Fibroblast of lung (primary cell): Measurements from ENCODE around the gene PKD1L1. TPM values are rescaled to one million over a fixed set of nuclear protein-coding genes. Genes with fewer than 3 reads are reported as not detected.
A peak's percentile ranks its signal among the peaks of the same experiment; 100 is the strongest.

Experiments
- DNase-seq, 2 donors: peaks; one replicate each; pipeline versions ENCODE4 v3.0.0 to v3.0.0-alpha.2; 2010; ENCODE audit warnings: low read depth in 2 of 2
- H2AFZ ChIP-seq: 2 replicates; pipeline ENCODE4 v1.5.1; 2012; ENCODE audit warnings: low read length, control low read depth, inconsistent platforms
- H3K27ac ChIP-seq: 2 replicates; pipeline ENCODE4 v1.5.1; 2011; ENCODE audit warnings: low read length, control low read depth; ENCODE audit not compliant: insufficient read depth
- H3K27me3 ChIP-seq: 2 replicates; pipeline ENCODE4 v1.5.1; 2011; ENCODE audit warnings: mild to moderate bottlenecking, low read length; ENCODE audit not compliant: control insufficient read depth, insufficient read depth
- H3K36me3 ChIP-seq: 2 replicates; pipeline ENCODE4 v1.5.1; 2011; ENCODE audit warnings: low read length; ENCODE audit not compliant: control insufficient read depth, insufficient read depth
- H3K4me1 ChIP-seq: 2 replicates; pipeline ENCODE4 v1.5.1; 2011; ENCODE audit warnings: low read length; ENCODE audit not compliant: control insufficient read depth, insufficient read depth; ENCODE audit errors: extremely low read depth
- H3K4me2 ChIP-seq: 2 replicates; pipeline ENCODE4 v1.5.1; 2011; ENCODE audit warnings: low read length, control low read depth; ENCODE audit not compliant: insufficient read depth; ENCODE audit errors: extremely low read depth
- H3K4me3 ChIP-seq, 4 experiments: fragments of 200-600 bp in 1 of 4; sonication (generic) in 1 of 4; replicated peaks in 1 of 4; 2 replicates each; pipeline ENCODE4 v1.5.1; 2011 to 2016; ENCODE audit warnings: low read length in 4 of 4, low read depth in 3 of 4, mild to moderate bottlenecking in 3 of 4, control low read depth in 2 of 4, inconsistent platforms in 1 of 4, mixed read lengths in 1 of 4; ENCODE audit not compliant: insufficient read depth in 1 of 4; ENCODE audit errors: control extremely low read depth in 1 of 4
- H3K79me2 ChIP-seq: 2 replicates; pipeline ENCODE4 v1.5.1; 2012; ENCODE audit warnings: mild to moderate bottlenecking, low read length, inconsistent platforms; ENCODE audit not compliant: control insufficient read depth, insufficient read depth
- H3K9ac ChIP-seq: 2 replicates; pipeline ENCODE4 v1.5.1; 2011; ENCODE audit warnings: mild to moderate bottlenecking, low read length, control low read depth; ENCODE audit not compliant: insufficient read depth
- H3K9me3 ChIP-seq: 2 replicates; pipeline ENCODE4 v1.5.1; 2012; ENCODE audit warnings: low read depth, low read length; ENCODE audit not compliant: control insufficient read depth, insufficient read depth
- H4K20me1 ChIP-seq: 2 replicates; pipeline ENCODE4 v1.5.1; 2011; ENCODE audit warnings: low read length; ENCODE audit not compliant: control insufficient read depth, insufficient read depth; ENCODE audit errors: extremely low read depth
- CTCF ChIP-seq, 2 donors: IDR thresholded peaks in 1 of 2; conservative IDR thresholded peaks in 1 of 2; 1 replicate in 1 of 2; 2 replicates in 1 of 2; pipeline ENCODE4 v1.5.1; 2011 to 2012; ENCODE audit warnings: low read length in 2 of 2, control low read depth in 1 of 2, inconsistent platforms in 1 of 2, low read depth in 1 of 2, mild to moderate bottlenecking in 1 of 2
- EZH2 ChIP-seq: IDR thresholded peaks from 2 replicates; pipeline ENCODE4 v1.5.1; 2012; ENCODE audit warnings: low read length, control low read depth, mild to moderate bottlenecking; ENCODE audit errors: missing control alignments
- polyA plus RNA-seq, 2 donors: library from polyadenylated mRNA; depleted of rRNA in 1 of 2; stranded (reverse) in 1 of 2; unstranded in 1 of 2; fragments of >200 nt; gene quantifications; 2 replicates each; pipeline ENCODE4 v1.2.1, GENCODE V29; 2011 to 2012; ENCODE audit warnings: missing spikeins in 1 of 2
- total RNA-seq: library from RNA; depleted of rRNA; stranded (reverse); fragments of >200 nt; gene quantifications from 2 replicates; pipeline ENCODE4 v1.2.1, GENCODE V29; 2014

Gene PKD1L1
- total and polyA plus RNA-seq, 2 donors (not counting 1 experiment from before 2014, with no cell fraction given) = under 0.01 to 0.12 TPM

DNA sequence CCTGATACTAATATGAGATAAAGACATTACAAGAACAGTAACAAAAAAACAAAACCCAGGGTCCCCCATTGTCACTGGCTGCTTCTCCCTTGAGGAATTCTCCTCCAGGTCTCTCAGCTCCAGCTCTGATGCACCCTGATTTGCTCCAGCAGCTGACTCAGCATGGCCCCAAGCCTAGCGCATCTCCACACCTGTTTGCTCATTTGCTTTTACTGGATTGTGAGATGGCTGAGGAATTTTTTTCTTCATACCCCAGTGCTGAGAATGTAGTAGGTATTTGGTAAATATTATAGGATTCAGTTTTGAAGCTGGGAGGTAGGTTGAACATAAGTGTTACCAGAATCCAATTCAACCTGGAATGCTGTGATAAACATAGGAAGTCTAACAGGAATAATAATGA, 171.9 kb downstream of the PKD1L1 start:
- TF ChIP-seq CTCF (conservative IDR thresholded peaks at IDR 0.05 in 1 of 2, IDR thresholded peaks at IDR 0.05 in 1 of 2; ENCODE audit: low read depth in 1 of 2, low read length in 2 of 2) (no peak), EZH2 (no peak)
- no peaks in the 10 kb centered on the region for H3K27me3 ChIP-seq
- H3K79me2 ChIP-seq = no peaks in the 10 kb centered on the region
- no peak overlapping the region for H3K4me2 ChIP-seq
- no peak overlapping the region for H3K27ac ChIP-seq
- H4K20me1 ChIP-seq = no peaks in the 10 kb centered on the region
- DNase-seq = peak in 1 of 2 donors; percentile 57
- no peaks in the 10 kb centered on the region for H3K4me1 ChIP-seq
- H3K36me3 ChIP-seq = no peaks in the 10 kb centered on the region
- no peak overlapping the region for H3K4me3 ChIP-seq
- H3K9ac ChIP-seq = no peak overlapping the region
- H3K9me3 ChIP-seq = no peaks in the 10 kb centered on the region
- no peak overlapping the region for H2AFZ ChIP-seq

- Histone ChIP-seq H3K27ac (no peak overlapping the region), H3K79me2 (no peaks in the 10 kb centered on the region), H3K36me3 (no peaks in the 10 kb centered on the region), H2AFZ (no peak overlapping the region), H3K27me3 (no peaks in the 10 kb centered on the region), H3K9me3 (no peaks in the 10 kb centered on the region), H3K9ac (no peak overlapping the region), H3K4me1 (no peaks in the 10 kb centered on the region), H3K4me3 (no peak overlapping the region), H3K4me2 (no peak overlapping the region), H4K20me1 (no peaks in the 10 kb centered on the region)
- no peak for TF ChIP-seq CTCF (conservative IDR thresholded peaks at IDR 0.05 in 1 of 2, IDR thresholded peaks at IDR 0.05 in 1 of 2; ENCODE audit: low read depth in 1 of 2, low read length in 2 of 2)
- no peak for TF ChIP-seq EZH2
- no peak for DNase-seq
Measured at GRCh38 chr7:47775238-47775637, 173.0 kb downstream of the PKD1L1 start.

DNA sequence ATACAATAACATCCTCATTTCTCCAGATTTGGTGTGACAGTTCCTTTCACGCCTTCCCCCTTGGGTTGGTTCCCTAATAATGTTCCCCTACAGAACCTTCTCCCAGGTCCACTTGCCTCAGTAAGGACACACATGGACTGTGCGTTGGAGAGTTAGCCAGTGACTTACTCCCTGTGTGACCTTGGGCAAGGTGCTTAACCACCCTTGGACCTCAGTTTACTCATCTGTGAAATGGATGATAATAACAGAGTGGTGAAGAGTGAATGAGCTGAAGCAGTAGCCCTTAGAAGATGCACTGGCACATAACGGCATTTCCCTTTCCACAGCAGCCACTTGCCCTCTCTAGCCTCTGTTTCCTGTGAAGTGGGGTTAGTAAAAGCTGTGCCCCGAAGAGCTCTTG, 175.8 kb downstream of the PKD1L1 start:
- H3K9ac ChIP-seq = no peak overlapping the region
- no peak overlapping the region for H3K4me2 ChIP-seq
- no peaks in the 10 kb centered on the region for H4K20me1 ChIP-seq
- TF ChIP-seq EZH2 = no peak
- no peak for TF ChIP-seq CTCF (conservative IDR thresholded peaks at IDR 0.05 in 1 of 2, IDR thresholded peaks at IDR 0.05 in 1 of 2; ENCODE audit: low read depth in 1 of 2, low read length in 2 of 2)
- no peaks in the 10 kb centered on the region for H3K36me3 ChIP-seq
- H3K4me1 ChIP-seq = no peaks in the 10 kb centered on the region
- no peaks in the 10 kb centered on the region for H3K27me3 ChIP-seq
- H3K79me2 ChIP-seq = no peaks in the 10 kb centered on the region
- no peak overlapping the region for H2AFZ ChIP-seq
- no peak overlapping the region for H3K27ac ChIP-seq
- no peaks in the 10 kb centered on the region for H3K9me3 ChIP-seq
- DNase-seq = no peak
- no peak overlapping the region for H3K4me3 ChIP-seq
